MM.1S (cell line): ENCODE measurements around the gene MYH15.

ENCODE experiments used
- DNase-seq: peaks from one replicate; pipeline ENCODE4 v3.0.0-alpha.2; 2015
- H2AFZ ChIP-seq: fragments of 300-600 bp; sonication (generic); 2 replicates; pipeline ENCODE4 v1.6.0; 2016; ENCODE audit warnings: antibody characterized with exemption, low read length
- H3F3A ChIP-seq: fragments of 300-600 bp; sonication (generic); 2 replicates; pipeline ENCODE4 v1.6.1; 2016; ENCODE audit warnings: mild to moderate bottlenecking, antibody characterized with exemption, low read length, moderate library complexity, mixed read lengths; ENCODE audit not compliant: insufficient read depth
- H3K27ac ChIP-seq: fragments of 300-600 bp; sonication (generic); 2 replicates; pipeline ENCODE4 v1.5.1; 2016; ENCODE audit warnings: mild to moderate bottlenecking, low read length
- H3K27me3 ChIP-seq: fragments of 300-600 bp; sonication (generic); replicated peaks from 2 replicates; pipeline ENCODE4 v1.6.0; 2016; ENCODE audit warnings: low read length; ENCODE audit not compliant: insufficient read depth
- H3K36me3 ChIP-seq: fragments of 300-600 bp; sonication (generic); replicated peaks from 2 replicates; pipeline ENCODE4 v1.6.1; 2016; ENCODE audit warnings: mild to moderate bottlenecking, low read length, mixed read lengths; ENCODE audit not compliant: insufficient read depth
- H3K4me1 ChIP-seq: fragments of 300-600 bp; sonication (generic); 2 replicates; pipeline ENCODE4 v1.6.1; 2016; ENCODE audit warnings: low read length, mixed read lengths
- H3K4me2 ChIP-seq: fragments of 300-600 bp; sonication (generic); 2 replicates; pipeline ENCODE4 v1.6.0; 2016; ENCODE audit warnings: low read depth, low read length
- H3K4me3 ChIP-seq: fragments of 300-600 bp; sonication (generic); 2 replicates; pipeline ENCODE4 v1.5.1; 2016; ENCODE audit warnings: low read length, mixed read lengths
- H3K79me2 ChIP-seq: fragments of 300-600 bp; sonication (generic); 2 replicates; pipeline ENCODE4 v1.6.1; 2016; ENCODE audit warnings: mixed run types, low read length, mixed read lengths
- H3K9ac ChIP-seq: fragments of 300-600 bp; sonication (generic); 2 replicates; pipeline ENCODE4 v1.6.1; 2016; ENCODE audit warnings: low read length, mixed read lengths
- H3K9me2 ChIP-seq: fragments of 300-600 bp; sonication (generic); replicated peaks from 2 replicates; pipeline ENCODE4 v1.6.1; 2016; ENCODE audit warnings: mild to moderate bottlenecking, low read length, mixed read lengths; ENCODE audit not compliant: insufficient read depth
- H3K9me3 ChIP-seq: fragments of 300-600 bp; sonication (generic); replicated peaks from 2 replicates; pipeline ENCODE4 v1.6.1; 2016; ENCODE audit warnings: mild to moderate bottlenecking, low read length, mixed read lengths; ENCODE audit not compliant: insufficient read depth
- H4K20me1 ChIP-seq: fragments of 300-600 bp; sonication (generic); 2 replicates; pipeline ENCODE4 v1.6.1; 2016; ENCODE audit warnings: mild to moderate bottlenecking, low read length, moderate library complexity, mixed read lengths; ENCODE audit not compliant: insufficient read depth
- EZH2 ChIP-seq: fragments of 300-600 bp; sonication (generic); optimal IDR thresholded peaks from 2 replicates; pipeline ENCODE3; 2017; ENCODE audit warnings: low read depth, mild to moderate bottlenecking, antibody characterized with exemption, low read length, mixed read lengths
- EZH2phosphoT487 ChIP-seq: fragments of 300-600 bp; sonication (generic); IDR thresholded peaks from 2 replicates; pipeline ENCODE4 v1.6.1; 2018; ENCODE audit warnings: antibody characterized with exemption, low read length
- TF ChIP-seq, protein P1 (sequence below): fragments of 300-600 bp; sonication (generic); IDR thresholded peaks from 2 replicates; pipeline ENCODE4 v1.5.1; 2016; ENCODE audit warnings: antibody characterized with exemption, low read length, mixed read lengths

MYH15 gene

DNA sequence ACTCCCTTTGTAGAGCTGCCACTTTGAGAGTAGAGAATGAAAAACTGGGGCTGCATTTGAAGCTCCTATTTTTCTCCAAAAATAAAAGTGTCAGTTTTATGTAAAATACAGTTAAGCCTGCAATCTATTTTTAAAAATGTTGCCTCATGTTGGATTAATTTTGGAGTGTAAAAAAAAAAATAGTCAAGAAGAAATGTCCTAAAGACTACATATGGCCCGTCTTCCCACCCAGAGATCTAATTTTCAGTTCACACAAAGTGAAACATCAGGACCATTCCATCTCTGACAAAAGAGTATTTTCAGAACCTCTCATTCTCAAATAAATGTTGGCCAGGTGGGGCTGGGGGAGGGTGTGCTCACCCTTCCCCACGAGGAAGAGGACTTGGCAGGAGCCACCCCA lies 151.4 kb downstream of the MYH15 start:
- Histone ChIP-seq H3K4me2 (no peak overlapping the region), H3K4me1 (no peaks in the 10 kb centered on the region), H3K9ac (no peak overlapping the region), H3K9me3 (no peaks in the 10 kb centered on the region), H3K36me3 (no peaks in the 10 kb centered on the region), H4K20me1 (no peaks in the 10 kb centered on the region), H3K27me3 (no peaks in the 10 kb centered on the region), H3F3A (no peaks in the 10 kb centered on the region), H3K9me2 (no peaks in the 10 kb centered on the region), H3K79me2 (no peaks in the 10 kb centered on the region), H3K4me3 (no peak overlapping the region), H3K27ac (no peak overlapping the region), H2AFZ (no peak overlapping the region)
- TF ChIP-seq EZH2 (no peak), EZH2phosphoT487 (no peak)
- TF ChIP-seq, protein P1, sequence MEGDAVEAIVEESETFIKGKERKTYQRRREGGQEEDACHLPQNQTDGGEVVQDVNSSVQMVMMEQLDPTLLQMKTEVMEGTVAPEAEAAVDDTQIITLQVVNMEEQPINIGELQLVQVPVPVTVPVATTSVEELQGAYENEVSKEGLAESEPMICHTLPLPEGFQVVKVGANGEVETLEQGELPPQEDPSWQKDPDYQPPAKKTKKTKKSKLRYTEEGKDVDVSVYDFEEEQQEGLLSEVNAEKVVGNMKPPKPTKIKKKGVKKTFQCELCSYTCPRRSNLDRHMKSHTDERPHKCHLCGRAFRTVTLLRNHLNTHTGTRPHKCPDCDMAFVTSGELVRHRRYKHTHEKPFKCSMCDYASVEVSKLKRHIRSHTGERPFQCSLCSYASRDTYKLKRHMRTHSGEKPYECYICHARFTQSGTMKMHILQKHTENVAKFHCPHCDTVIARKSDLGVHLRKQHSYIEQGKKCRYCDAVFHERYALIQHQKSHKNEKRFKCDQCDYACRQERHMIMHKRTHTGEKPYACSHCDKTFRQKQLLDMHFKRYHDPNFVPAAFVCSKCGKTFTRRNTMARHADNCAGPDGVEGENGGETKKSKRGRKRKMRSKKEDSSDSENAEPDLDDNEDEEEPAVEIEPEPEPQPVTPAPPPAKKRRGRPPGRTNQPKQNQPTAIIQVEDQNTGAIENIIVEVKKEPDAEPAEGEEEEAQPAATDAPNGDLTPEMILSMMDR: no peak
- no peak for DNase-seq

DNA sequence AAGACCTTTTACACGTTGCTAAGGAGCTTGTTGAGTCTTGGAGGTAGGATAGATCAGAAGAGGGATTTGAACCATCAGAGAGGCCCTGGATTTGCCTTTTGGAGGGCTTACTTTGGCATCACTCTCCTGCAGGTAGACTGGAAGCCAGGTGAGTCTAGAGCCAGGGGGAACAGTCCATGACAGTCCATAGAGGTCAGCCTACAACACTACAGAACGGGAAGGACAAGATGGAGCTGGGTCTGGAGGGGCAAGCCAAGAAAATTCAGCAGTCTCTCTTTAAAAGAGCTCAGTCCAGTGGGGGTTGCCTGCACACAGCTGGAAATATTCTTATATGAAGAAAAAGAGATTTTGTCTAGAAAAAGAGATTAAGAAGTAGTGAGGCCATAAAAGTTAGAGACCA lies 153.4 kb downstream of the MYH15 start:
- Histone ChIP-seq H2AFZ (no peak overlapping the region), H3F3A (no peaks in the 10 kb centered on the region), H3K9me2 (no peaks in the 10 kb centered on the region), H3K4me2 (no peak overlapping the region), H3K9me3 (no peaks in the 10 kb centered on the region), H3K36me3 (no peaks in the 10 kb centered on the region), H3K9ac (no peak overlapping the region), H3K4me1 (no peaks in the 10 kb centered on the region), H3K27me3 (no peaks in the 10 kb centered on the region), H4K20me1 (no peaks in the 10 kb centered on the region), H3K79me2 (no peaks in the 10 kb centered on the region), H3K4me3 (no peak overlapping the region), H3K27ac (no peak overlapping the region)
- TF ChIP-seq, protein P1: no peak
- TF ChIP-seq EZH2phosphoT487: no peak
- no peak for TF ChIP-seq EZH2
- no peak for DNase-seq

DNA sequence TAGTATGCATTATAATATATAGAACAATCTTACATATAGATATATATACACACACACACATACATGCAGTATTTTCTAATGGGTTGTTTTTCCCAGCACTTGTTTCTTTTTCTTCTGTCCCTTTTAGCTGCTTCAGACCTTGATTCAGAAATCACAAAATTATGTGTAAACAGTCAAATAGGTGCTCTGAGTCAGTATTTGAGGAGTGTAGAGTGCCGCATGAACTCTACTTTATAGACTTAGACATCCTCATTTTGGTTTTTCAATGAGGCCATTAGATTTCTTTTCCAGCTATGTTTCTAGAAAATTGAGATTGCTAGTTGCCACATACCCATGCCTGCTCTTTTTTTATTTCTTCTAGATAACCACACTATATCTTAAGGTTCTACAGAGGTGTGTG lies 155.8 kb downstream of the MYH15 start:
- Histone ChIP-seq H3K9me2 (no peaks in the 10 kb centered on the region), H3K36me3 (no peaks in the 10 kb centered on the region), H3K27me3 (no peaks in the 10 kb centered on the region), H3K4me1 (no peaks in the 10 kb centered on the region), H3K4me2 (no peak overlapping the region), H4K20me1 (no peaks in the 10 kb centered on the region), H3K27ac (no peak overlapping the region), H3K9me3 (no peaks in the 10 kb centered on the region), H3K9ac (no peak overlapping the region), H3K4me3 (no peak overlapping the region), H2AFZ (no peak overlapping the region), H3K79me2 (no peaks in the 10 kb centered on the region), H3F3A (no peaks in the 10 kb centered on the region)
- TF ChIP-seq, protein P1: no peak
- TF ChIP-seq EZH2phosphoT487: no peak
- TF ChIP-seq EZH2: no peak
- DNase-seq: no peak

DNA sequence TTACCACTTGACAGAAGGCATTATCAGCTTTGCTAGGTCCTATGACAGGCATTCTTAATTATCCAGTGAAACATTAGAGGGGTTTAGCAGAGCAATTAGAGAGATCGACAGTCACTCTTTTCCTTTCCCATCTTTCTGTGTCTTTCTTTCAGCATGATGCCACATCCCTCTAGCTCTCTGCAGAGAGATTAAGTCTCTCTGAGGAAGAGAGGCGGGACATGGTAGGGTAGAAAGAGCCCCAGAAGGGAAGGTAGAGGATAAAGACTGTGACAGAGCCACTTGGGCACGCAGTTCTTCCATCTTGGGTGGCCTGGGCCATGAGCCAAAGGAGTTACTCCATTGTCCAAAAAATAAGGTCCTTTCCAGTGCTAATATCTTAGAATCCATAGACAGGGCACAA lies 158.2 kb downstream of the MYH15 start:
- no peak overlapping the region for H3K27ac ChIP-seq
- no peaks in the 10 kb centered on the region for H3F3A ChIP-seq
- no peak overlapping the region for H3K9ac ChIP-seq
- no peak overlapping the region for H3K4me2 ChIP-seq
- H3K9me3 ChIP-seq: no peaks in the 10 kb centered on the region
- H3K27me3 ChIP-seq: no peaks in the 10 kb centered on the region
- no peaks in the 10 kb centered on the region for H3K79me2 ChIP-seq
- no peak for DNase-seq
- H3K4me1 ChIP-seq: no peaks in the 10 kb centered on the region
- no peak overlapping the region for H2AFZ ChIP-seq
- TF ChIP-seq, protein P1: no peak
- TF ChIP-seq EZH2: no peak
- no peaks in the 10 kb centered on the region for H4K20me1 ChIP-seq
- no peak overlapping the region for H3K4me3 ChIP-seq
- no peaks in the 10 kb centered on the region for H3K9me2 ChIP-seq
- H3K36me3 ChIP-seq: no peaks in the 10 kb centered on the region
